Common myeloid progenitor, CD34-positive (primary cell): ENCODE measurements around the gene SPPL3.

Source experiments
- CTCF ChIA-PET: fragments of 350-600 bp; sonication (Branson Sonifier 250); formaldehyde crosslinking; loops from one replicate; lab custom pipeline; 2021; ENCODE audit warnings: antibody characterized with exemption; lab: Charles Lee
- POLR2A ChIA-PET: fragments of 350-600 bp; sonication (Branson Sonifier 250); formaldehyde crosslinking; loops from one replicate; lab custom pipeline; 2021; ENCODE audit warnings: antibody characterized with exemption; lab: Charles Lee
- DNase-seq, 3 donors: peaks; one replicate each; pipeline versions ENCODE4 v3.0.0 to v3.0.0-alpha.2; 2013
- H3K27ac ChIP-seq, 2 experiments: 1 replicate in 1 of 2; 2 replicates in 1 of 2; pipeline ENCODE4 v1.7.0; 2013; ENCODE audit warnings: inconsistent platforms in 2 of 2, low read length in 2 of 2, mild to moderate bottlenecking in 2 of 2, low read depth in 1 of 2, moderate library complexity in 1 of 2; ENCODE audit not compliant: severe bottlenecking in 2 of 2, insufficient read depth in 1 of 2, poor library complexity in 1 of 2
- H3K27me3 ChIP-seq, 5 experiments: replicated peaks in 2 of 5; 1 replicate in 3 of 5; 2 replicates in 2 of 5; pipeline versions ENCODE4 v1.6.1 to v1.7.0; 2013; ENCODE audit warnings: low read length in 4 of 5, mild to moderate bottlenecking in 2 of 5, moderate library complexity in 2 of 5, inconsistent platforms in 1 of 5; ENCODE audit not compliant: insufficient read depth in 5 of 5, control insufficient read depth in 4 of 5
- H3K36me3 ChIP-seq, 4 experiments: 1 replicate in 2 of 4; 2 replicates in 2 of 4; pipeline versions ENCODE4 v1.6.1 to v1.7.0; 2013; ENCODE audit warnings: low read length in 3 of 4, control low read depth in 1 of 4, mild to moderate bottlenecking in 1 of 4; ENCODE audit not compliant: control insufficient read depth in 4 of 4, insufficient read depth in 4 of 4
- H3K4me1 ChIP-seq, 4 experiments: 1 replicate in 3 of 4; 2 replicates in 1 of 4; pipeline versions ENCODE4 v1.6.1 to v1.7.1; 2013; ENCODE audit warnings: low read length in 3 of 4, mild to moderate bottlenecking in 3 of 4, control low read depth in 1 of 4, inconsistent platforms in 1 of 4, moderate library complexity in 1 of 4; ENCODE audit not compliant: control insufficient read depth in 4 of 4, insufficient read depth in 4 of 4; ENCODE audit errors: control extremely low read depth in 1 of 4
- H3K4me3 ChIP-seq, 7 experiments: 1 replicate in 4 of 7; 2 replicates in 3 of 7; pipeline versions ENCODE4 v1.5.1 to v1.7.0; 2013; ENCODE audit warnings: mild to moderate bottlenecking in 7 of 7, low read length in 6 of 7, moderate library complexity in 6 of 7, inconsistent platforms in 2 of 7, low read depth in 2 of 7, control low read depth in 1 of 7; ENCODE audit not compliant: insufficient read depth in 4 of 7, control insufficient read depth in 1 of 7; ENCODE audit errors: extremely low read depth in 1 of 7
- H3K9me3 ChIP-seq, 5 experiments: 1 replicate in 4 of 5; 2 replicates in 1 of 5; pipeline versions ENCODE4 v1.6.1 to v1.7.1; 2013; ENCODE audit warnings: low read length in 4 of 5, mild to moderate bottlenecking in 2 of 5, inconsistent platforms in 1 of 5, low read depth in 1 of 5, moderate library complexity in 1 of 5; ENCODE audit not compliant: control insufficient read depth in 4 of 5, insufficient read depth in 2 of 5; ENCODE audit errors: control extremely low read depth in 1 of 5
- WGBS: methylation state at CpG from one replicate; pipeline ENCODE4 v1.1.5; 2013; ENCODE audit not compliant: insufficient coverage; 5-methylcytosine and 5-hydroxymethylcytosine counted together

The SPPL3 gene

GRCh38 chr12:120933786-120934185, 29.6 kb upstream of the SPPL3 start:
- H3K27ac ChIP-seq, result no peak overlapping the region
- DNase-seq, result no peak
- ChIA-PET CTCF (no interaction called here), POLR2A (interaction anchor here (0.6 kb wide), 1 partner anchor 573 kb away, joined by 3 read pairs; no protein-coding TSS in a partner anchor)
- H3K27me3 ChIP-seq, result no peaks in the 10 kb centered on the region
- no peaks in the 10 kb centered on the region for H3K36me3 ChIP-seq
- no CpG with 5 or more reads among the region's 6 CpGs for WGBS
- H3K4me3 ChIP-seq, result no peak overlapping the region
- H3K4me1 ChIP-seq, result peaks cover 0 to 10% (median 0%) of the 10 kb centered on the region in 4 experiments
- H3K9me3 ChIP-seq, result no peaks in the 10 kb centered on the region

- 94% methylated on average over 8 of the region's 9 CpGs for whole genome bisulfite sequencing
- Histone ChIP-seq H3K27me3 (no peaks in the 10 kb centered on the region), H3K36me3 (no peaks in the 10 kb centered on the region), H3K27ac (no peak overlapping the region), H3K9me3 (no peaks in the 10 kb centered on the region), H3K4me3 (no peak overlapping the region), H3K4me1 (peaks cover 0 to 4% (median 0%) of the 10 kb centered on the region in 4 experiments)
- ChIA-PET CTCF (interaction anchor here (1.2 kb wide), 1 partner anchor 23 kb away, joined by 3 read pairs; no protein-coding TSS in a partner anchor), POLR2A (interaction anchor here (0.6 kb wide), 1 partner anchor 572 kb away, joined by 3 read pairs; no protein-coding TSS in a partner anchor)
- no peak for DNase-seq
Measured at GRCh38 chr12:120932956-120933526, 28.9 kb upstream of the SPPL3 start.

- ChIA-PET POLR2A (no interaction called here), CTCF (interaction anchor here (1.2 kb wide), 1 partner anchor 22 kb away, joined by 3 read pairs; no protein-coding TSS in a partner anchor)
- no peaks in the 10 kb centered on the region for H3K9me3 ChIP-seq
- H3K4me3 ChIP-seq, result no peak overlapping the region
- peaks cover 0 to 2% (median 0%) of the 10 kb centered on the region in 4 experiments for H3K4me1 ChIP-seq
- 84% methylated on average over 6 of the region's 7 CpGs for WGBS
- no peak overlapping the region for H3K27ac ChIP-seq
- DNase-seq, result no peak
- H3K27me3 ChIP-seq, result no peaks in the 10 kb centered on the region
- no peaks in the 10 kb centered on the region for H3K36me3 ChIP-seq
Measured at GRCh38 chr12:120932058-120932457, 27.9 kb upstream of the SPPL3 start.

- POLR2A ChIA-PET, result no interaction called here
- WGBS, result 100% methylated on average over 4 of the region's 5 CpGs
- CTCF ChIA-PET, result interaction anchor here (1.6 kb wide), 2 partner anchors 9 to 42 kb away, joined by 5 read pairs; no protein-coding TSS in a partner anchor
Measured at GRCh38 chr12:120930032-120930431, 25.9 kb upstream of the SPPL3 start.

GRCh38 chr12:120928864-120929652, 24.9 kb upstream of the SPPL3 start:
- Histone ChIP-seq H3K27ac (no peak overlapping the region), H3K36me3 (no peaks in the 10 kb centered on the region)
- 94% methylated on average over 6 of the region's 13 CpGs for WGBS

More at GRCh38 chr12:120930032-120930431, 25.9 kb upstream of the SPPL3 start:
- DNase-seq, result no peak
- H3K4me3 ChIP-seq, result no peak overlapping the region
- no peak overlapping the region for H3K27ac ChIP-seq
- H3K36me3 ChIP-seq, result no peaks in the 10 kb centered on the region
- H3K9me3 ChIP-seq, result no peaks in the 10 kb centered on the region
- no peaks in the 10 kb centered on the region for H3K27me3 ChIP-seq
- H3K4me1 ChIP-seq, result no peaks in the 10 kb centered on the region

GRCh38 chr12:120925740-120926563, 21.8 kb upstream of the SPPL3 start:
- H3K4me1 ChIP-seq, result no peaks in the 10 kb centered on the region
- no peak overlapping the region for H3K27ac ChIP-seq
- H3K9me3 ChIP-seq, result no peaks in the 10 kb centered on the region
- H3K4me3 ChIP-seq, result no peak overlapping the region
- no peaks in the 10 kb centered on the region for H3K27me3 ChIP-seq
- CTCF ChIA-PET, result interaction anchor here (1.0 to 1.4 kb wide), 3 partner anchors 45 to 277 kb away, joined by 3 read pairs; no protein-coding TSS in a partner anchor
- POLR2A ChIA-PET, result interaction anchor here (0.5 kb wide), 1 partner anchor 25 kb away, joined by 3 read pairs; no protein-coding TSS in a partner anchor
- WGBS, result 93% methylated on average over 14 of the region's 15 CpGs
- no peak for DNase-seq
- no peaks in the 10 kb centered on the region for H3K36me3 ChIP-seq

More at GRCh38 chr12:120928864-120929652, 24.9 kb upstream of the SPPL3 start:
- Histone ChIP-seq H3K9me3 (no peaks in the 10 kb centered on the region), H3K4me3 (no peak overlapping the region), H3K4me1 (no peaks in the 10 kb centered on the region), H3K27me3 (no peaks in the 10 kb centered on the region)
- CTCF ChIA-PET, result interaction anchor here (0.6 kb wide), 1 partner anchor 10 kb away, joined by 3 read pairs; no protein-coding TSS in a partner anchor
- POLR2A ChIA-PET, result no interaction called here
- DNase-seq, result no peak
